Ishikawa (cell line): ENCODE measurements around the gene VSIG8.

Experiments used
- CEBPB ChIP-seq: IDR thresholded peaks from 2 replicates; pipeline ENCODE4 v1.6.1; 2012
- CREB1 ChIP-seq: IDR thresholded peaks from 2 replicates; pipeline ENCODE4 v1.6.1; 2012; ENCODE audit warnings: low read depth
- EGR1 ChIP-seq: IDR thresholded peaks from 2 replicates; pipeline ENCODE4 v1.6.1; 2012
- EP300 ChIP-seq: IDR thresholded peaks from 2 replicates; pipeline ENCODE4 v1.6.1; 2012; ENCODE audit warnings: borderline replicate concordance
- FOXM1 ChIP-seq: IDR thresholded peaks from 2 replicates; pipeline ENCODE4 v1.6.1; 2012; ENCODE audit warnings: low read depth, borderline replicate concordance
- MAX ChIP-seq: IDR thresholded peaks from 2 replicates; pipeline ENCODE4 v1.6.1; 2012
- NFIC ChIP-seq: IDR thresholded peaks from 2 replicates; pipeline ENCODE4 v1.6.1; 2012
- RAD21 ChIP-seq: IDR thresholded peaks from 2 replicates; pipeline ENCODE4 v1.6.1; 2012; ENCODE audit warnings: low read depth
- REST ChIP-seq: IDR thresholded peaks from 2 replicates; pipeline ENCODE4 v1.6.1; 2012; ENCODE audit warnings: low read depth, mild to moderate bottlenecking
- TAF1 ChIP-seq: IDR thresholded peaks from 2 replicates; pipeline ENCODE4 v1.6.1; 2012; ENCODE audit warnings: low read depth, mild to moderate bottlenecking
- TCF12 ChIP-seq: IDR thresholded peaks from 2 replicates; pipeline ENCODE4 v1.6.1; 2012; ENCODE audit warnings: low read depth
- TEAD4 ChIP-seq: IDR thresholded peaks from 2 replicates; pipeline ENCODE4 v1.6.1; 2012
- YY1 ChIP-seq: IDR thresholded peaks from 2 replicates; pipeline ENCODE4 v1.6.1; 2012; ENCODE audit warnings: low read depth
- ZBTB7A ChIP-seq: IDR thresholded peaks from 2 replicates; pipeline ENCODE4 v1.6.1; 2012; ENCODE audit warnings: low read depth
- TF ChIP-seq, protein P1 (sequence below): IDR thresholded peaks from 2 replicates; pipeline ENCODE4 v1.6.1; 2012

VSIG8 gene

DNA sequence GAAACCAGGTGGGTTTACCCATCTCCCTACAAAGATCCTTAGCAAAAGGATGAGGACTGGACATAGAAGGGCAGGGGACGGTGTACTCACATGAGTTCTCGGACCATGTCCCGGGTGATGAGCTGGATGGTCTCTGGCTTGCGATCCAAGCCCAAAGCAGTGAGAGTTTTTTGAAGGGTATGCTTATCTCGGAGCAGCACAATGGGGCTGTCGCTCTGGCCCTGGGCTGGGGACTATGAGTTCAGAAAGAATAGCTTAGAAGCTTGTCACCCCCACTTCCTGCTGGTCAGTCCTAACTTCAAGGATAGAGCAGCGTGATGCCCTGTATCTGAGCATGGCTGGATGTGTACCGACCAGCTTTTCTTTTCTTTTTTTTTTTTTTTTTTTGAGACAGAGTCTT is 27.9 kb upstream of the VSIG8 start:
- TF ChIP-seq CREB1 (no peak), EGR1 (no peak), TAF1 (no peak), EP300 (no peak), TCF12 (no peak), REST (no peak), ZBTB7A (no peak), MAX (no peak), FOXM1 (no peak)

DNA sequence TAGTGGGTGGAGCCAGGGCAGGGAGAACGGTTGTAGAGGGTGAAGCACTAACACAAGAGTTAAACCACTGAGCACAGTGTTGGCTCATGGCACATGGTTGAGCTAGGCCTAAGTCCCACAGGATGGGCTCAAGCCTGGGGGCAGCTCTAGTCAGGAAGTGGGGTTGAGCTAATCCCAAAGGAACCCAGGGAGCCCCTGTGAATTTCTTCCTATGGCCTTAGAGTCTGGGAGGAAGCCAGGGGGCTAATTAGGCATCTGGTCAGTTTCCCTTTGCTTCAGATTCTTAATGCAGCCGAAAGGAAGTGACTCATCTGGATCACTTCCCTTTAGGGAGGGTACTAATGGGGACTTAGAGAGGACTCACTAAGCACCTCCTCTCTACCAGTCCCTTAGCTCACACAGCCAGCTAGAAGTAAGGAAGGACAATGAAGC is 27.4 kb upstream of the VSIG8 start:
- TF ChIP-seq CEBPB (no peak), FOXM1 (no peak), YY1 (no peak)

- TF ChIP-seq EGR1 (no peak), MAX (no peak), YY1 (no peak), TAF1 (no peak), RAD21 (no peak)
- TF ChIP-seq, protein P1, sequence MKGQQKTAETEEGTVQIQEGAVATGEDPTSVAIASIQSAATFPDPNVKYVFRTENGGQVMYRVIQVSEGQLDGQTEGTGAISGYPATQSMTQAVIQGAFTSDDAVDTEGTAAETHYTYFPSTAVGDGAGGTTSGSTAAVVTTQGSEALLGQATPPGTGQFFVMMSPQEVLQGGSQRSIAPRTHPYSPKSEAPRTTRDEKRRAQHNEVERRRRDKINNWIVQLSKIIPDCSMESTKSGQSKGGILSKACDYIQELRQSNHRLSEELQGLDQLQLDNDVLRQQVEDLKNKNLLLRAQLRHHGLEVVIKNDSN = no peak
Observed at GRCh38 chr1:159889202-159889601, 26.7 kb upstream of the VSIG8 start.

DNA sequence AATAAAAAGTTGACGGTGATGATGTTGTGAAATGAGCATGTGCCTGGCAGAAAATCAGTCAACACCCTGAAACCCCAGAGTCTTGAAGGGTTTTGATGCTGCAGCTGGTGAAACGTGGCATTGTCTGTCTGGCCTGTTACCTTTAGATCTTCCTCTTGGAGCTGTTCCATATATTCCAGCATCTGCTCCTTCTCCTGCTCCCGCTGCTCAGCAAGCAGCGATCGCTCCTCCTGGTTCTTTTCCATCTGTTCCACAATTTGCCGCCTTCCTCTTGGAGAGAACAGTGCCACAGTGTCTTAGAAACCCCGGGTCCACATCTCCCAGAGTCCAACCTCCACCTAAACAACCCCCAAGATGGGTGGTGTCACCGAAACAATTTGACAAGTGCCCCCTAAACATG is 21.8 kb upstream of the VSIG8 start:
- TF ChIP-seq ZBTB7A (no peak), TEAD4 (no peak), EP300 (no peak), CREB1 (no peak), RAD21 (no peak), CEBPB (no peak)

- no peak for TF ChIP-seq TAF1
- TF ChIP-seq EGR1 = no peak
- TF ChIP-seq CEBPB = no peak
- no peak for TF ChIP-seq REST
- TF ChIP-seq EP300 = no peak
- no peak for TF ChIP-seq TCF12
- no peak for TF ChIP-seq RAD21
- no peak for TF ChIP-seq NFIC
- TF ChIP-seq, protein P1 = no peak
Observed at GRCh38 chr1:159883134-159883533, 20.7 kb upstream of the VSIG8 start.

- TF ChIP-seq TCF12 (no peak), TAF1 (no peak), EP300 (no peak), TEAD4 (no peak), CEBPB (no peak), FOXM1 (no peak), MAX (no peak), RAD21 (no peak), ZBTB7A (no peak)
- TF ChIP-seq, protein P1 = no peak
Observed at GRCh38 chr1:159882527-159882862, 20.0 kb upstream of the VSIG8 start.
